Lung (tissue), 12 donors: ENCODE measurements around the gene CASP12. TPM values are rescaled to one million over a fixed set of nuclear protein-coding genes. Genes with fewer than 3 reads are reported as not detected.

ENCODE experiments used
- ATAC-seq: fragments of 200-7000 bp; cut with Tn5 transposase; one replicate; pipeline ENCODE4 v1.9.1; 2020; ENCODE audit warnings: moderate number of reproducible peaks; ENCODE audit not compliant: insufficient read depth, low FRiP score
- DNase-seq, 3 donors: peaks; one replicate each; pipeline ENCODE4 v3.0.0-alpha.2; 2013 to 2017
- H3K27ac ChIP-seq, 2 donors: one replicate each; pipeline ENCODE4 v1.5.1; 2013; ENCODE audit warnings: mild to moderate bottlenecking in 2 of 2, moderate library complexity in 2 of 2, control low read depth in 1 of 2, inconsistent platforms in 1 of 2, low read depth in 1 of 2, low read length in 1 of 2
- H3K27me3 ChIP-seq, 3 donors: one replicate each; pipeline ENCODE4 v1.5.1; 2013; ENCODE audit warnings: low read length in 2 of 3; ENCODE audit not compliant: control insufficient read depth in 3 of 3, insufficient read depth in 3 of 3
- H3K36me3 ChIP-seq, 4 donors: one replicate each; pipeline ENCODE4 v1.5.1; 2013; ENCODE audit warnings: low read length in 4 of 4, mild to moderate bottlenecking in 1 of 4, moderate library complexity in 1 of 4; ENCODE audit not compliant: control insufficient read depth in 4 of 4, insufficient read depth in 4 of 4
- H3K4me1 ChIP-seq, 5 donors: one replicate each; pipeline ENCODE4 v1.5.1; 2013; ENCODE audit warnings: low read length in 5 of 5, mild to moderate bottlenecking in 2 of 5, moderate library complexity in 1 of 5; ENCODE audit not compliant: control insufficient read depth in 5 of 5, insufficient read depth in 5 of 5
- H3K4me3 ChIP-seq: one replicate; pipeline ENCODE4 v1.5.1; 2013; ENCODE audit warnings: mild to moderate bottlenecking, control low read depth, moderate library complexity
- H3K9ac ChIP-seq, 2 donors: one replicate each; pipeline ENCODE4 v1.5.1; 2013; ENCODE audit warnings: low read length in 2 of 2, control low read depth in 1 of 2; ENCODE audit not compliant: insufficient read depth in 1 of 2
- H3K9me3 ChIP-seq, 4 donors: one replicate each; pipeline ENCODE4 v1.5.1; 2013; ENCODE audit warnings: low read length in 3 of 4, mild to moderate bottlenecking in 1 of 4, moderate library complexity in 1 of 4; ENCODE audit not compliant: control insufficient read depth in 4 of 4, insufficient read depth in 3 of 4
- WGBS, 2 donors: extraction: QIAGEN DNeasy Blood & Tissue Kit; methylation state at CpG; one replicate each; pipeline ENCODE4 v1.1.7; 2013; 5-methylcytosine and 5-hydroxymethylcytosine counted together
- polyA plus RNA-seq, 2 donors: library from polyadenylated mRNA; stranded (reverse); fragments of 200-250 nt; gene quantifications; one replicate each; pipeline ENCODE4 v1.2.1, GENCODE V29; 2013
- total RNA-seq, 2 donors: library from RNA; depleted of rRNA in 1 of 2; stranded (reverse); fragments of >200 nt in 1 of 2; gene quantifications; one replicate each; pipeline ENCODE4 v1.2.1, GENCODE V29; 2014 to 2021
- TF ChIP-seq, protein P1 (sequence below): IDR thresholded peaks from 2 replicates; pipeline ENCODE4 v1.5.1; 2012; ENCODE audit warnings: mild to moderate bottlenecking; ENCODE audit errors: control extremely low read depth, extremely low read depth
- donor health status: control.
- donor health status: control.
- donor health status: Bipolar disorder and iron deficiency.
- donor health status: healthy.
- donor health status: DM: yes; HTN: yes; CAD: no.

The CASP12 gene
- total and polyA plus RNA-seq, 4 donors = 0.15 to 1.1 (median 0.61) TPM

DNA sequence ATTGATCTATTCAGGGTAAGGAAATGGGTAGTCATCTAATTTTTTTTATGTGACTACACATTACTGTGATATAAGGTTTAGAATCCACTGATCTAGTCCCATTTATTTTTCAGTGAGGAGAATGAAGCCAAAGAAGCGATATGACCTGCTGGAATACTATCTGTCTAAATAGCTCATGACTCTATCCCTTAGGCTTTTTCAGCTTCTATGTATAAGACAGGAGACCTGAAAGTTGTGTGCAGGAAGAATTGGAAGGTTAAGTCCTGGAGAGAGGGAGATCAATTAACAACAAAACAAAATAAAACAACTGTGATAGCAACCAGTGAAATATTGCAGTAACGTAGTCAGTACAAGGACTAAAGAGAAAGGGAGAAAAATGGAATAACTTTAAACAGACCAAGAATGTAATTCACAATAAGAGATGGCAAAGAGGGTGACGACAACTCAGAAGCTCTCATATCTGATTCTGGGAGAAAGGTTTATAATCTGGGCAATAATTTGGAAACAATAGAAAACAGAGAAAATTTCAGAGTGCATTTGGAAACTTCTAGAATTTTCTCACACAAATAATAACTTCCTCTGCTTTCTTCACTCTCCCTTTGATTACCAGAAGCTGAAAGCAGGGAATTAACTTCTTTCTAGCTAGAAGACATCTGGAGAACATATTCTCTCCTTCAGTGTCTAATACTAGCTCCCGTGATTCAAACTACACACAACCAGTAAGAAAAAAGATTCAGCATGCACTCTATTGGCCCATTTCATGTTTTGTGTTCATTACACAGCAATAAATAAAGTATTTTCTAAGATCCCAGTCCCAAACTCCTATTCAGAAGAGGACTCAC lies 19.2 kb upstream of the CASP12 start:
- WGBS, 2 donors = 23 to 35% methylated on average over 4 of the region's 4 CpGs
- TF ChIP-seq, protein P1, sequence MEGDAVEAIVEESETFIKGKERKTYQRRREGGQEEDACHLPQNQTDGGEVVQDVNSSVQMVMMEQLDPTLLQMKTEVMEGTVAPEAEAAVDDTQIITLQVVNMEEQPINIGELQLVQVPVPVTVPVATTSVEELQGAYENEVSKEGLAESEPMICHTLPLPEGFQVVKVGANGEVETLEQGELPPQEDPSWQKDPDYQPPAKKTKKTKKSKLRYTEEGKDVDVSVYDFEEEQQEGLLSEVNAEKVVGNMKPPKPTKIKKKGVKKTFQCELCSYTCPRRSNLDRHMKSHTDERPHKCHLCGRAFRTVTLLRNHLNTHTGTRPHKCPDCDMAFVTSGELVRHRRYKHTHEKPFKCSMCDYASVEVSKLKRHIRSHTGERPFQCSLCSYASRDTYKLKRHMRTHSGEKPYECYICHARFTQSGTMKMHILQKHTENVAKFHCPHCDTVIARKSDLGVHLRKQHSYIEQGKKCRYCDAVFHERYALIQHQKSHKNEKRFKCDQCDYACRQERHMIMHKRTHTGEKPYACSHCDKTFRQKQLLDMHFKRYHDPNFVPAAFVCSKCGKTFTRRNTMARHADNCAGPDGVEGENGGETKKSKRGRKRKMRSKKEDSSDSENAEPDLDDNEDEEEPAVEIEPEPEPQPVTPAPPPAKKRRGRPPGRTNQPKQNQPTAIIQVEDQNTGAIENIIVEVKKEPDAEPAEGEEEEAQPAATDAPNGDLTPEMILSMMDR = no peak
- peak overlapping the region in 1 of 2 donors; percentile 72 for H3K27ac ChIP-seq
- peak in 1 of 3 donors; percentile 17 for DNase-seq
- H3K27me3 ChIP-seq = no peaks in the 10 kb centered on the region
- H3K9ac ChIP-seq = peak overlapping the region; percentile 17 to 90
- H3K9me3 ChIP-seq = no peaks in the 10 kb centered on the region
- ATAC-seq = peak; percentile 19
- H3K36me3 ChIP-seq = no peaks in the 10 kb centered on the region
- H3K4me1 ChIP-seq = peaks cover 0 to 11% (median 3%) of the 10 kb centered on the region in 5 donors
- no peak overlapping the region for H3K4me3 ChIP-seq

DNA sequence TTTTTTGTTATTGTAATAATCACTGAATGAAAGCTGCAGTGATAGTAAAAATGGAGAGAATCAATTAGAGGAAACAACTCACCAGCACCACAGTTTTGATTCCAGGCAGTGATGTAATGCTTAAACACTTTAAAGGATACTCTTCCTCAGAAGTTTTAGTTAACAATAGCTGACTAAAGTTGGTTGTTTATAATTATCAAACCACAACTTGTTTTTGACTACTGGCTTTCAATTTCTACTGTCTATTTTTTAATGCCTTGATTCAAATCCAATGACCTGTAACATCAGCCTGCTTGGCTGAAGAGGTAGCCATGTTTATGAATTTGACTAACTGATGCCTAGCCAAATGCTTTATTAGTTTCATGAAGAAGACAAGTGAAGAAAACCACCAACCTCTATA lies 18.2 kb upstream of the CASP12 start:
- DNase-seq (peak in 1 of 3 donors; percentile 27), ATAC-seq (no peak)
- Histone ChIP-seq H3K9ac (no peak overlapping the region), H3K4me3 (no peak overlapping the region), H3K4me1 (peaks cover 0 to 11% (median 3%) of the 10 kb centered on the region in 5 donors), H3K27ac (no peak overlapping the region), H3K36me3 (no peaks in the 10 kb centered on the region), H3K27me3 (no peaks in the 10 kb centered on the region), H3K9me3 (no peaks in the 10 kb centered on the region)
- TF ChIP-seq, protein P1 = no peak

DNA sequence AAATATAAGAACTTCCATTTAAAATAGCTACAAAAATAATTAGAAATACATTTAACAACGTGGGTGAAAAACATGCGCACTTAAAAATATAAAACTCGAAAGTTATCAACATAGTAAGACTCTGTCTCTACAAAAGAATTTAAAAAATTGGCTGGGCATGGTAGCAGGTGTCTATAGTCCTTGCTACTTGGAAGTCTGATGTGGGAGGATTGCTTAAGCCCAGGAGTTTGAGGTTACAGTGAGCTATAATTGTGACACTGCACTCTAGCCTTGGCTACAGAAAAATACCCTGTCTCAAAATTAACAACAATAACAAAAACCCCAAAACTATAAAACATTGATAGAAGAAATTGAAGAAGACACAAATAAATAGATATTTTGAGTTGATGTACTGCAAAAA lies 13.8 kb upstream of the CASP12 start:
- Histone ChIP-seq H3K4me3 (no peak overlapping the region), H3K36me3 (peaks cover 0 to 6% (median 0%) of the 10 kb centered on the region in 4 donors), H3K4me1 (peaks cover 0 to 11% (median 2%) of the 10 kb centered on the region in 5 donors), H3K9ac (no peak overlapping the region), H3K9me3 (no peaks in the 10 kb centered on the region), H3K27ac (no peak overlapping the region), H3K27me3 (no peaks in the 10 kb centered on the region)
- ATAC-seq = no peak
- TF ChIP-seq, protein P1 = no peak
- WGBS, 2 donors = 88 to 94% methylated on average over 3 of the region's 3 CpGs
- DNase-seq = no peak

DNA sequence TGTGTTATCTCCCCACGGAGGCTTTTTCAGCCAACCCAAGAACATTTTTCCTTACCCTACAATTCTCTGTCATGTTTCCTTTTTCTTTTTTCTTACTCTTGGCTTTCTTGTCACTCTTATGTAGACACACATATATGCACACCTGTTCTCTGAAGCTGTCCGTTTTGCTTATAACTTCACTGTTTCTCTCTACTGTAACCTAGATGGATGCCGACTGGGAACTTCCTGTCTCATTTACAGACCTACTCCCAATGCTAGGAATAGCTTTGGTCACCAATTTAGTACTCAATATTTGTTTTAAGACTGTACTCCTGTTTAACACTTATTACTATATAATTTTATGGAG lies 9.9 kb upstream of the CASP12 start:
- no peaks in the 10 kb centered on the region for H3K27me3 ChIP-seq
- 90 to 95% methylated on average over 3 of the region's 3 CpGs for WGBS, 2 donors
- ATAC-seq = no peak

More for the DNA sequence above, 9.9 kb upstream of the CASP12 start:
- no peaks in the 10 kb centered on the region for H3K9me3 ChIP-seq
- no peak overlapping the region for H3K27ac ChIP-seq
- H3K9ac ChIP-seq = no peak overlapping the region
- DNase-seq = no peak
- TF ChIP-seq, protein P1 = no peak
- no peaks in the 10 kb centered on the region for H3K4me1 ChIP-seq
- no peak overlapping the region for H3K4me3 ChIP-seq
- peaks cover 0 to 6% (median under 1%) of the 10 kb centered on the region in 4 donors for H3K36me3 ChIP-seq
